ENCODE measurements around the gene IQCH.

DNA sequence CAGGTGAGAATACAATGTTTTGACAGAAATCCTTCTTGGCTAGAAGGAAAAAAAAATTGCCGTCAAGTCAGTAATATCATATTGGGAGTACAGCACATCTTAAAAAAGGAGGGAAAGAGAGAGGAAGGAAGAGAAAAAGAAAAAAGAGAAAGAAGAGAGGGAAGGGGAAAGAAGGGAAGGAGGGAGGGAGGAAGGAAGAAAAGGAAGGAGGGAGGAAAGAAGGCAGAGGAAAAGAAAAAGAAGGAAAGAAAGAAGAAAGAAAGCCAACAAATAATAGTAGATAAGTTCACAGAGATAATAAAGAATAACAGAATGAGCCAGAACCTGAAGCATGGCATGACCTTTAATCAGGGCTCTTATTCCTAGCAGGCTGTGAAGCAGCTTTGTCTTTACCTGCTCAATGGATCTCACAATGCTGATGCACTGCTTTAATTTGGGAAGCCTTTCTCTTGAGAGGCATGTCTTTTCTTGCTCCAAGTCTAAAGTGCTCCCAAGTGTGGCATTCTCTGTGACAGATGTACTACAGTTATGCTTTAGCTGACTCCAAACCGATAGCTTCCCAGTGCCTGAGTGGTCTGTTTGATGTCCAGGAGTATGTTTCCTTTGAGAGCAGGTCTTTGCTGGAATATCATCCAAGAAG, 114.9 kb downstream of the IQCH start:
- TF ChIP-seq, protein P1, sequence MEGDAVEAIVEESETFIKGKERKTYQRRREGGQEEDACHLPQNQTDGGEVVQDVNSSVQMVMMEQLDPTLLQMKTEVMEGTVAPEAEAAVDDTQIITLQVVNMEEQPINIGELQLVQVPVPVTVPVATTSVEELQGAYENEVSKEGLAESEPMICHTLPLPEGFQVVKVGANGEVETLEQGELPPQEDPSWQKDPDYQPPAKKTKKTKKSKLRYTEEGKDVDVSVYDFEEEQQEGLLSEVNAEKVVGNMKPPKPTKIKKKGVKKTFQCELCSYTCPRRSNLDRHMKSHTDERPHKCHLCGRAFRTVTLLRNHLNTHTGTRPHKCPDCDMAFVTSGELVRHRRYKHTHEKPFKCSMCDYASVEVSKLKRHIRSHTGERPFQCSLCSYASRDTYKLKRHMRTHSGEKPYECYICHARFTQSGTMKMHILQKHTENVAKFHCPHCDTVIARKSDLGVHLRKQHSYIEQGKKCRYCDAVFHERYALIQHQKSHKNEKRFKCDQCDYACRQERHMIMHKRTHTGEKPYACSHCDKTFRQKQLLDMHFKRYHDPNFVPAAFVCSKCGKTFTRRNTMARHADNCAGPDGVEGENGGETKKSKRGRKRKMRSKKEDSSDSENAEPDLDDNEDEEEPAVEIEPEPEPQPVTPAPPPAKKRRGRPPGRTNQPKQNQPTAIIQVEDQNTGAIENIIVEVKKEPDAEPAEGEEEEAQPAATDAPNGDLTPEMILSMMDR (conservative IDR thresholded peaks at IDR 0.05): no peak
- TF ChIP-seq ZFX (IDR thresholded peaks at IDR 0.05): no peak
